NCI-H82 (cell line): ENCODE results near the gene EME2.

Source experiments
- DNase-seq: peaks from one replicate; lab custom pipeline; 2025; lab: John Stamatoyannopoulos, UW

The EME2 gene

DNA sequence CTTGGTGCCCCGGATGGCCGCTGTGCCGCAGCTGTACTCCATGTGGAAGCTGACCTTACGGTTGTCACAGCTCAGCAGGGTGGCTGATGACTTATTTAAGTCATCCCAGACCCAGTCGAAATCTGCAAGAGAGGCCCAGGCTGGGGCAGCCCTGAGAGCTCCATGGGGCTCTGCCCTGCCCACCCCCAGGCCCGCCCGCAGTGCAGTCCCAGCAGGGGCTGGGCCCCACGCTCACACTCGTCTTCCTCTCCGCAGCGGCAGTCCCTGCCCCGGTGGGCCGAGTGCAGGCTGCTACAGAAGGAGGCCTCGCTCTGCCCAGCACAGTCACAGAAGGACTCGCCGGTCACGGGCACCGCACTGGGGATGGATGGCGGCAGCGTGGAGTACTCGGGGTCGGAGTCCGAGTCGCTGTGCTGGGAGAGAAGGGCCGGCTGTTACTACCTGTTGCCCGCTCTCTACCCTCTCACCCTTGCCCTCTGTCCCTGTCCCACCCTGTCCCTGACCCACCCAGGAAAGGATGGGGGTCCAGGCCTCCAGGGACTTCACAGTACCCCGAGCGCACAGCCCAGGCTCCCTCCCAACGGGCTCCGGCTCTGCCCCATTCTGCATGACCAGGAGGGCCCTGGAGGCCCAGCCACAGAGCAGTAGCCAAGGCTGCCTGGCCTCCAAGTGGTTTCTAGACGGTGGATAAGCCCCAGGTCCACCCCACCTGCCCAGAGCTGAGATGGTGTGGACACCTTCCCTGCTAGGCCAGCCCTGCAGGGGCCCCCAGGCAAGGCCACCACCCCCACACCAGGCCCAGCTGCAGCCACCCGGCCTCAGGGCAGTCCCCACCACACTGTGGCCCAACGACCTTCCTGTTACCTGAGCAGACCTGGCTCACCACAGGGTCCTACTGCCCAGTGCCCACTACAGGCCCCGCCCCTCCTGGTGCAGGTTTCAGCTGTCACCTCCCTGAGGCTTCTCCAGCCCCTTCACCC, 5.9 kb downstream of the EME2 start:
- no peak for DNase-seq

DNA sequence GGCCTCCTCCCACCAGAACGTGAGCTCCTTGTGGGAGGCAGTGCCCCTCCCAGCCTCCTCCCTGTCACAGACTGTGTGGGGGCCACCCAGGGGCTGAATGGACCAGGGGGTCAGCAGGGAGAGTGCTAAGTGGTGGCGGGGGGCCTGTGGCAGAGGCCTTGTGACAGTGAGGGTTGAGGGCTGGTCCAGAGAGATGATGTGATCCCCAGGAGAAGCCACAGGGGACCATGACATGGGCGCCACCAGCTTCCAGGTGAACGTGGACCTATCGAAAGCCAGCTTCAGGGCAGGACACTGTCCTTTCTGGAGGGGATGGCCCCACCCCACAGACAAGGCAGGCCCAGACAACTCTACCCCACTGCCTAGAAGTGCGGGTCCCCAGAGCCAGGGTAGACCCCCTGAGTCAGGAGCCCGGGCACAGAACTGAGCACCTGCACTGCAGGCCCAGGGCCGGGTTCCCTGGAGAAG, 6.7 kb downstream of the EME2 start:
- no peak for DNase-seq

- no peak for DNase-seq
Measured at GRCh38 chr16:1779741-1780676, 7.4 kb downstream of the EME2 start.

GRCh38 chr16:1780677-1781072, 8.1 kb downstream of the EME2 start:
- no peak for DNase-seq

DNA sequence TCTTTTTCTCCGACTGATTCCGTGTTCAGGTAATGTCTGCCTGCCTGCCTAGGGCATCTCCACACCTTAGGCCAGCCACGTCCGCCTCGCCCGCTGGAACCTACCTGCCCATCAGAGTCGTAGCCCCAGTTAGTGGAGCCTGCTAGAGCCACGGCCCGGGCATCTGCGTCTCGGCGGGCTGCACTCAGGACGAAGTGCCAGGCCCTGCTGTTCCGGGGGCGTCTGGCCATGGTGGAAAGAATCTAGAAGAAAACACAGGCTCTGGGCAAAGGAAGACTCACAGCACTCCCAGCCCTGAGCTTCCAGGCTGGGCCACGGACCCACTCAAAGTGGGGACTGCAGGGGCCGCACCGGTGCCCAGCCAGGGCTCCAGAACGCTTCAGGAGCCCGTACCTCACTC, 8.6 kb downstream of the EME2 start:
- no peak for DNase-seq

- no peak for DNase-seq
Measured at GRCh38 chr16:1781758-1782407, 9.3 kb downstream of the EME2 start.

DNA sequence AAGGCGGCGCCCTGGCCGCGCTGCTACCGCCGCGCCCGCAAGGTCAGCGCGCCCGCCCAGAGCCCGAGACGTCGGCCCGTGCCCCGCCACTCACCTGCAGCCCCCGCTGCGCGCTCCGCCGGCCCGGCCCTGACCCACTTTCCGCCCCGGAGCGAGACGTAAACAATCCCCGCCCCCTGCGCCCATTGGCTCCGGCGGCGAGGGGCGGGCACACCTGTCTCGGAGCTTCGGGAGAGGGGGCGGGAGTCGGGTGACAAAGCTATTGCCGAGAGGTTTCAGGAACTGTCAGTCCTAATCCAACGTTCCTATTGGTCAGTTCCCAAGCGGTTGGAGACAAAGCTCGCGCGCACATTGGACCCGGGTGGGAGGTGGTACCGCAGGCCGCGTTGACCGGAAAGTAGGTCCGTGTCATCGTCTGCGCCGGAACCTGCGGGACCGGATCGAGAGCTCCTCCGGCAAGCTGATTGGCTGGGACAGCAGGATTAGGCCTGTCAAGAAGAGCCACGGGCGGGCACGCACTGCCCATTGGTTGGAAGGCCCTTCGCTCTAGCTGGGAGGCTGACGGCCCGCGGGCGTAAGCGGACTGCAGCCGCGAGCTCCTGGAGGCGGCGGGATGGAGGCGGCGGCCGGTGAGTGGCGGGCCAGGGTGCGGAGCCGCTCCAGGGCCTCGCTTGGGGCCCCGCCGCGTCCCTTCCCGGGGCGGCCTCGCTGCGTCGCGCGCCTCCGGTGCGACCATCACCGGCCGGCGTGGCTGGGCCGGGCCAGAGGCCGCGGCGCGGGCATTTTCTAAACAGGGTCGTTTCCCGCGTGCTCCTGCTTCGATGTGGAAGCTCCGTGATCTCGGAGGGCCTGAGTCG, 10.0 kb downstream of the EME2 start, which contains the start of the genes NUBP2 and SPSB3:
TSS of gene NUBP2 (plus strand) at position 553 of the 857 bp plus-strand sequence. CDS start at position 614, 61 bp downstream.
TSS of gene SPSB3 (minus strand) at position 164 of the 857 bp plus-strand sequence. CDS start 1,088 bp downstream, outside the sequence.
- DNase-seq: peak; percentile 100

DNA sequence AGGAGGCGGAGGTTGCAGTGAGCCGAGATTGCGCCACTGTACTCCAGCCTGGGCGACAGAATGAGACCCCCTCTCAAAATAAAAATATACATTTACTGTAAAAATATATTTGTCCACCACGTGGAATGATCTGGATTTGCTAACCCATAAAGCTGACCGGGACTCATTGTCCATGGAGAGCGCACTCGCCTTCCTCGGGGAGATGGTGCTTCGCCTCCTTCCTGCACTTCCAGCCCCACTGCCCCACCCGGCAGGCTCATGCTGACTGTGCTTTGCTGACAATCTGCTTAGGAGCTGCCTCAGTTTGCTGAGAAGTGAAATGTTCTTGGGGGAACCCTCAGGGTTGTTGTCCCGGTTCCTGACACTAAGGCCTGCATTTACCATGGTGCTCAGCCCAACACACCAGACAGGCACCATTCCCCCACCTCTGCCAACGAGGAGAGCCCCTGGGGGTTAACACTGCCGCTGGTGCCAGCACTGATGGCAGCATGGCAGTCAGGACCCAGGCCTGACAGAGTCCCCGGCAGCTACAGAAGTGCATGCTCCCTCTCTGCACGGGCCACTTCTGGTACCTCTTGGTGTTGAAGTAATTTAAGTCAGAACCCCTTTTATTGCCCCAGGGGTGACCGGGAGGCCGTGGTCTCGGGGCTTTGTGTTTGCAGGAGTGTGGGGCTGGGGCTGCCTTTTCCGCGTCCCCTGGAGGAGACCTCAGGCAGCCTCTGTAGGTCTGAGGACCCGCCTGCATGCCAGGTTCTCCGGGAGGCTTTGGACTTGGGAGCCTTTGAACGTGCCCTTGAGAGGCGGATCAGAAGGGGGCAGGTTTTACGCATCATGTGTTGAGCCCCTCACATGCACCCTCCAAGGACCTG, 12.6 kb downstream of the EME2 start:
- DNase-seq: no peak

- DNase-seq: no peak
Measured at GRCh38 chr16:1785846-1786170, 13.2 kb downstream of the EME2 start.

GRCh38 chr16:1786242-1787055, 13.8 kb downstream of the EME2 start:
- no peak for DNase-seq

DNA sequence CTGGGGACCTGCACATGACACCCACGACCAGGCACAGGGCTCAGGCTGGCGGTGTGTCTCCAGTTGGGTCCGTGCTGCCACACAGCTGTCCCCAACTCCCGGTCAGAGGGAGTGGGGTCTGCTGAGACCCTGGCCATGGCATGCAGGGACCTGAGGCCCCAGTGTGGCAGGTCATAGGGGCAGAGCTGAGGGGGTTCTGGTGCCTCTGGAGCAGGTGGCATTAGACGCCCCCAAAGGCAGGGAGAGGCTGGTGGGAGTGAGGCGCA, 14.4 kb downstream of the EME2 start:
- DNase-seq: no peak

DNA sequence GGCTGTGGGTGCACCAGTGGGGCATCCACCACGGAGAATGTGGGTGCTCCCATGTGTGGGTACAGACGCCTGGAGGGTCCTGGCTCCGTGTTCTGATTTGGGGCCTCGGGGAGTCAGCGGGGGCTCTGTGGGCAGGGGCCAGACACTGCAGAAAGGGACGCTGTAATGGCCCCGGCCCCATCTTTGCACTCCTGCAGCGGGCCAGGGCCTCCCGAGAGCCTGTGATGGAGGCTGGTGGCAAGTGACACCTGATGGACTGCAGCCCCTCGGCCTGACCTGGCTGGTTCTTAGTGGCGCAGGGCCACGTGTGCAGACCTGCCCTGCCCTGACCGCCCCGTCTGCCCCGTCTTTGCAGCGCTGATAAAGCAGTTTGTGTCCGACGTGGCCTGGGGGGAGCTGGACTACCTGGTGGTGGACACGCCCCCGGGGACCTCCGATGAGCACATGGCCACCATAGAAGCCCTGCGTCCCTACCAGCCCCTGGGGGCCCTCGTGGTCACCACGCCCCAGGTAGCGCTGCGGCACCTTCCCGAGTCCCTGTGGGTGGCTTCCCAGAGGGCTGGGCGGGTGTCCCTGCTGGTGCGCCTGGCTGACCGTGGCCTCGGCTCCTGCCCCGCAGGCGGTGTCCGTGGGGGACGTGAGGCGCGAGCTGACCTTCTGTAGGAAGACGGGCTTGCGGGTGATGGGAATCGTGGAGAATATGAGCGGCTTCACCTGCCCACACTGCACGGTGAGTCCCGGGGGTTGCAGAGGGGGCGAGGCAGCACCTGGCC, 14.9 kb downstream of the EME2 start:
- DNase-seq: no peak

DNA sequence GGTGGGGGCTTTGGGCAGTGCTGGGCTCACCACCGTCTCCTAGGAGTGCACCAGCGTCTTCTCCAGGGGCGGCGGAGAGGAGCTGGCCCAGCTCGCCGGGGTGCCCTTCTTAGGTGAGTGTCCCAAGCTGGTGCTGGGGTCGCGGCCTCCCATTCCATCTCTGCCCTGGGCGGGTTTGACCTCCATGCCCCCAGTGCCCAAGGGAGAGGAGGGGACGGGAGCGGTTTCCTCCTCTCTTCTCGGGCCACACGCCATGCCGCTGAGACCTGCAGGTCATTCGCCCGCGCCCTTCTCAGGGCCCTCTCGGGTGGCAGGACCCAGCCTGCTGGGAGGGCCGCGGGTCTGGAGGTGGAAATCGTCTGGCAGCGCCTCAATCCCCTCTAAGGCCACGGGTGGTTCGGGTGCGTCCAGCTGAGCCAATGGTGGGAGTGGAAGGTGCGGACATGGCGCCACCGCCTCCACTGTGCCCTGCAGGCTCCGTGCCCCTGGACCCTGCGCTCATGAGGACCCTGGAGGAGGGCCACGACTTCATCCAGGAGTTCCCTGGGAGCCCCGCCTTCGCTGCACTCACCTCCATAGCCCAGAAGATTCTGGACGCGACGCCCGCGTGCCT, 15.6 kb downstream of the EME2 start:
- no peak for DNase-seq

DNA sequence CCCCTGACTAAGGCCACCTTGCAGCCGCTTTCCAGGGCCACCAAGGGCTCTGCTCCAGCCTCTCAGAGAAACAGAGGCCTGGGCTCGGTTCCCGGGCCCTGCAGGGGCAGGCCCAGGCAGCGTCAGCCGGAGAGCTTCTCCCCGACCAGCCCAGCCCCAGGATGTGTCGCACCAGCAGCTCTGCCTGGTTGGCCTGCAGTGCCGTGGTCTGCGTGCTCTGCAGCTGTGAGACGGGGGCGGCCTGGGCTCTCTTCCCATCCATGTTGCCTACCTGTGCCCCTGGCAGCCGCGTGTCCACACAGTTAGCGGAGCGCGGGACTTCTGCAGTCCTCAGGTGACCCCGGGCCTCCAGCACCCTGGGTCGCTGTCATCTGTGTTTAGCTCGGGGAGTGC, 16.1 kb downstream of the EME2 start:
- no peak for DNase-seq

GRCh38 chr16:1789643-1790045, 17.0 kb downstream of the EME2 start:
- no peak for DNase-seq

- no peak for DNase-seq
Measured at GRCh38 chr16:1790261-1790610, 17.6 kb downstream of the EME2 start.

DNA sequence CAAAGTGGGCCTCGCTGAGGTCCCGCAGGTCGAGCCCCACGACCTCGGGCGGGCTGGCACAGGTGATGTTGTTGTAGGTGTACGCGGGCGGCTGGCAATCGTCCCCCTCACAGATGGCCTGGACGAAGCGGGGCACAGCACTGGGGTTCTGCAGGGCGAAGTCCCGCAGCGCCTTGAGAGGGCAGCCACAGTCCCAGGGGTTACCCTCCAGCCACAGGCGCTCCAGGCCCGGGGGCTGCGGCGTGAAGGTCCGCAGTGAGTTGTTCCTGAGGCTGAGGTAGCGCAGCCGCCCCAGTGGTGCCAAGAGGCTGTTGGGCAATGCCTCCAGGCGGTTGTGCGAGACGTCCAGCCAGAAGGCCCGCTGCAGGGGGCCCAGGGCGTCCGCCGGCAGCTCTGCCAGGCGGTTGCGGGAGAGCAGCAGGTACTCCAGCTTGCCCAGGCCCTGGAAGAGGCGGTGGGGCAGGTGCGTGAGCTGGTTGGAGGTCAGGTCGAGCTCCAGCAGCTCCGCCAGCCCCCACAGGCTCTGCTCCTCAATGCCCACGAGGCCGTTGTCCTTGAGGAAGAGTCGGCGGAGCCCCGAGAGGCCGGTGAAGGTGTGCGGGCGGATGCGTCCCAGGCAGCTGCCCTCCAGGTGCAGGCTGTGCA, 18.1 kb downstream of the EME2 start:
- no peak for DNase-seq
